GM12864 (cell line): ENCODE data around the gene P4HA1.
"Not testable (repeated sequence)": the region's sequence is repeated elsewhere in the genome, so short reads cannot be mapped to it uniquely, and the experiment has no call there.

Experiments used
- DNase-seq: peaks from one replicate; pipeline ENCODE4 v3.0.0-alpha.2; 2011; ENCODE audit warnings: low read depth
- H3K4me3 ChIP-seq: 2 replicates; pipeline ENCODE4 v1.5.1; 2011; ENCODE audit warnings: mild to moderate bottlenecking, low read depth, low read length, control low read depth
- CTCF ChIP-seq: IDR thresholded peaks from 2 replicates; pipeline ENCODE4 v1.5.1; 2011; ENCODE audit warnings: low read depth, mild to moderate bottlenecking, moderate library complexity, low read length, control low read depth, inconsistent platforms; ENCODE audit errors: missing control alignments

The P4HA1 gene

DNA sequence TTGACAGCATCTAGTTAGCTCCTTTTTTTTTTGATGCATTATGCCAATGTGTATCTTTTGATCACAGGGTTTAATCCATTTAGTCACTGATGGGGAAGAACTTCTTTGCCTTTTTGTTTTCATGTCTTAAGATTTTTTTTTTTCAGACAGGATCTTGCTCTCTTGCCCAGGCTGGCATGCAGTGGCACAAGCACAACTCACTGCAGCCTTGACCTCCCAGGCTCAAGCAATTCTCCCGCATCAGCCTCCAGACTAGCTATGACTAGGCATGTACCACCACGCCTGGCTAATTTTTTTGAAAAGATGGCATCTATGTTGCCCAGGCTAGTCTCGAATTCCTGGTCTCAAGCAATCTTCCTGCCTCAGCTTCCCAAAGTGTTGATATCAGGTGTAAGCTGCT, 95.7 kb downstream of the P4HA1 start:
- H3K4me3 ChIP-seq, result no peak overlapping the region
- no peak for DNase-seq
- no peak for TF ChIP-seq CTCF

- no peak for TF ChIP-seq CTCF
- no peak overlapping the region for H3K4me3 ChIP-seq
- no peak for DNase-seq
These were observed 99.6 kb downstream of the P4HA1 start for GRCh38 chr10:72997099-72997498.

DNA sequence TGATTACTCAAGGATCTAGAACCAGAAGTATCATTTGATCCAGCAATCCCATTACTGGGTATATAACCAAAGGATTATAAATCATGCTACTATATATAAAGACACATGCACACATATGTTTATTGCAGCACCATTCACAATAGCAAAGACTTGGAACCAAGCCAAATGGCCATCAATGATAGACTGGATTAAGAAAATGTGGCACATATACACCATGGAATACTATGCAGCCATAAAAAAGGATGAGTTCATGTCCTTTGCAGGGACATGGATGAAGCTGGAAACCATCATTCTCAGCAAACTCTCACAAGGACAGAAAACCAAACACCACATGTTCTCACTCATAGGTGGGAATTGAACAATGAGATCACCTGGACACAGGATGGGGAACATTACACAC, 101.2 kb downstream of the P4HA1 start:
- H3K4me3 ChIP-seq, DNase-seq: not testable (repeated sequence)

- DNase-seq, H3K4me3 ChIP-seq: not testable (repeated sequence)
These were observed 106.9 kb downstream of the P4HA1 start for GRCh38 chr10:72989771-72990170.

- not testable (repeated sequence) for H3K4me3 ChIP-seq, DNase-seq
These were observed 112.0 kb downstream of the P4HA1 start for GRCh38 chr10:72984618-72985017.

DNA sequence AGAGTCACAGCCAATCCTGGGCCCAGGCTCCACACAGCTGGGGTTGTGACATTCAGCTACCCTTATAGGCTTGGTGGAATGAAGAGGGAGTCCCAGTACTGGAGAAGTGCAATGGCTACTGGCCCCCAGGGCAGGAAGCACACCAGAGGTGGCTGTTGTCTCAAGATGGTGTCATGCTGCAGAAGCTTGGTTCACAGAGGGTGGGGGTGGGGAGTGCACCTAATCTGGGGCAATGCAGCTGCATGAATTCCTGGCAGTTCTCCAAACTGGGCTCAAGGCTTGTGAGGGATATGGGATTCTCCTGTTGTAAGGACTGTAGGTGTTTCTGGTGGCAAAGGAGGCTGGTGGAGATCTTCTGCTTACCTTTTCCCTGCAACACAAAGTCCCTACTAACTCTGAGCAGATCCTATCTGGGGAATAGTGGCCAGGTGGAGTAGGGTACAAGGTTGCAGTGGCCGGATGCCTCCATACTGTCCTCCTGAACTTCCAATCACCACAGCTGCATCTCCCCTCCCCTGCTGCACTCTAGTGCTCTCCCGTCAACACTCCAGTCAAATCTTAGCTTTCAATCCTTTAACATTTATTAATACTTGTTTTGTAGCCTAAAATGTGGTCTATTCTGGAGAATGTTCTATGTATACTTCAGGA, 114.7 kb downstream of the P4HA1 start:
- H3K4me3 ChIP-seq, result no peak overlapping the region
- no peak for TF ChIP-seq CTCF
- DNase-seq, result no peak

GRCh38 chr10:72981028-72981881, 115.4 kb downstream of the P4HA1 start:
- DNase-seq, result no peak
- H3K4me3 ChIP-seq, result no peak overlapping the region
- no peak for TF ChIP-seq CTCF

- DNase-seq, result no peak
- H3K4me3 ChIP-seq, result no peak overlapping the region
- TF ChIP-seq CTCF, result no peak
These were observed 116.3 kb downstream of the P4HA1 start for GRCh38 chr10:72980348-72980747.
